Stomach (tissue), 9 donors: ENCODE results near the gene C1orf185. TPM values are rescaled to one million over a fixed set of nuclear protein-coding genes. Genes with fewer than 3 reads are reported as not detected.
"Not testable (repeated sequence)": the region's sequence is repeated elsewhere in the genome, so short reads cannot be mapped to it uniquely, and the experiment has no call there.

ENCODE experiments used
- DNase-seq, 2 donors: peaks; one replicate each; pipeline versions ENCODE4 v3.0.0 to v3.0.0-alpha.2; 2013 to 2019
- H3K27ac ChIP-seq, 5 donors: fragments of 200-600 bp in 4 of 5; sonication (generic) in 4 of 5; one replicate each; pipeline ENCODE4 v1.5.1; 2013 to 2019; ENCODE audit warnings: mild to moderate bottlenecking in 1 of 5, moderate library complexity in 1 of 5
- H3K27me3 ChIP-seq, 3 donors: fragments of 200-600 bp; sonication (generic); one replicate each; pipeline ENCODE4 v1.5.1; 2017 to 2019; ENCODE audit warnings: mixed run types in 1 of 3
- H3K36me3 ChIP-seq, 4 donors: fragments of 200-600 bp; sonication (generic); 1 replicate in 3 of 4; 2 replicates in 1 of 4; pipeline ENCODE4 v1.5.1; 2016 to 2019
- H3K4me1 ChIP-seq, 4 donors: fragments of 200-600 bp; sonication (generic); one replicate each; pipeline ENCODE4 v1.5.1; 2016 to 2019
- H3K4me3 ChIP-seq, 4 donors: fragments of 200-600 bp; sonication (generic) in 3 of 4; one replicate each; pipeline ENCODE4 v1.5.1; 2016 to 2019; ENCODE audit warnings: mild to moderate bottlenecking in 1 of 4
- H3K9me3 ChIP-seq, 4 donors: fragments of 200-600 bp; sonication (generic); one replicate each; pipeline ENCODE4 v1.5.1; 2016 to 2019
- EP300 ChIP-seq: sonication (generic); formaldehyde crosslinking; IDR thresholded peaks from one replicate; pipeline ENCODE4 v1.6.1; 2017; ENCODE audit warnings: antibody characterized with exemption
- POLR2A ChIP-seq, 4 donors: fragments of 450-650 bp; IDR thresholded peaks; one replicate each; pipeline ENCODE4 v1.6.1; 2016; ENCODE audit warnings: antibody characterized with exemption in 4 of 4, control low read depth in 2 of 4, mild to moderate bottlenecking in 1 of 4, moderate library complexity in 1 of 4
- POLR2AphosphoS5 ChIP-seq, 3 donors: sonication (generic); formaldehyde crosslinking; IDR thresholded peaks; one replicate each; pipeline ENCODE4 v1.6.1; 2016; ENCODE audit warnings: antibody characterized with exemption in 3 of 3
- WGBS, 5 donors: extraction: QIAGEN DNeasy Blood & Tissue Kit in 3 of 5; methylation state at CpG; one replicate each; pipeline versions ENCODE4 v1.1.5 to v1.1.7; 2013 to 2018; 5-methylcytosine and 5-hydroxymethylcytosine counted together
- intact Hi-C: fragments of 100-400 bp; cut with DNase I; formaldehyde crosslinking; loops from one replicate; pipeline ENCODE4 v1.15.1; 2023; ENCODE audit warnings: low total_unique reads
- polyA plus RNA-seq, 3 donors: library from polyadenylated mRNA; stranded (reverse); fragments of 200-250 nt; gene quantifications; one replicate each; pipeline ENCODE4 v1.2.3, GENCODE V29; 2013
- total RNA-seq, 5 donors: library from RNA; depleted of rRNA; stranded (reverse); fragments of >200 nt; gene quantifications; one replicate each; pipeline versions ENCODE4 v1.1.0 to v1.2.3, GENCODE V29; 2014 to 2016
- TF ChIP-seq, protein P1 (sequence below), 7 experiments: fragments of 450-650 bp in 4 of 7; fragments of 200-600 bp in 3 of 7; sonication (generic) in 3 of 7; IDR thresholded peaks; one replicate each; pipeline ENCODE4 v1.5.1; 2016 to 2019; ENCODE audit warnings: antibody characterized with exemption in 7 of 7, control low read depth in 2 of 7, mild to moderate bottlenecking in 1 of 7
- donor health status: healthy with polysubstance abuse.
- donor health status: Bipolar disorder and iron deficiency.
- donor health status: healthy.

C1orf185 gene
- total and polyA plus RNA-seq, 8 donors, result not detected

DNA sequence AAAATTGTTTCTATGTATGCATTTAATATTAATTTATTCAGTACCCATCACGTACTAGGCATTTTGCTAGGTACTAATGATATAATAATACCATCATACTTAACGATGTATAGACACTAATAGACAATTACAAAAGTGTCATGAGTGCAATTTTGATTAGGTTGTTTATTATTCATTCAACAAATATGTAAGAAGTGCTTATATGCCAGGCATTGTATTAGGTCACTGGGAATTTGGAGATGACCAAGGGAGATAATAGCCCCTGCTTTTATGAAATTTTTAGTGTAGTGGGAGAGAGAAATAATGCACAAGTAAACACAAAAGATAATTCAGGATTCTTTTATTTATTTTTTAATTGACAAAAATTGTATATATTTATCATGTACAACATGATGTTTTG lies 18.6 kb downstream of the C1orf185 start:
- H3K27ac ChIP-seq, result no peak overlapping the region
- no peak for DNase-seq
- H3K4me3 ChIP-seq, result no peak overlapping the region
- TF ChIP-seq EP300 (no peak), POLR2AphosphoS5 (IDR thresholded peaks at IDR 0.05) (no peak), POLR2A (IDR thresholded peaks at IDR 0.05) (no peak)
- TF ChIP-seq, protein P1, sequence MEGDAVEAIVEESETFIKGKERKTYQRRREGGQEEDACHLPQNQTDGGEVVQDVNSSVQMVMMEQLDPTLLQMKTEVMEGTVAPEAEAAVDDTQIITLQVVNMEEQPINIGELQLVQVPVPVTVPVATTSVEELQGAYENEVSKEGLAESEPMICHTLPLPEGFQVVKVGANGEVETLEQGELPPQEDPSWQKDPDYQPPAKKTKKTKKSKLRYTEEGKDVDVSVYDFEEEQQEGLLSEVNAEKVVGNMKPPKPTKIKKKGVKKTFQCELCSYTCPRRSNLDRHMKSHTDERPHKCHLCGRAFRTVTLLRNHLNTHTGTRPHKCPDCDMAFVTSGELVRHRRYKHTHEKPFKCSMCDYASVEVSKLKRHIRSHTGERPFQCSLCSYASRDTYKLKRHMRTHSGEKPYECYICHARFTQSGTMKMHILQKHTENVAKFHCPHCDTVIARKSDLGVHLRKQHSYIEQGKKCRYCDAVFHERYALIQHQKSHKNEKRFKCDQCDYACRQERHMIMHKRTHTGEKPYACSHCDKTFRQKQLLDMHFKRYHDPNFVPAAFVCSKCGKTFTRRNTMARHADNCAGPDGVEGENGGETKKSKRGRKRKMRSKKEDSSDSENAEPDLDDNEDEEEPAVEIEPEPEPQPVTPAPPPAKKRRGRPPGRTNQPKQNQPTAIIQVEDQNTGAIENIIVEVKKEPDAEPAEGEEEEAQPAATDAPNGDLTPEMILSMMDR (IDR thresholded peaks at IDR 0.05), result no peak
- H3K4me1 ChIP-seq, result no peaks in the 10 kb centered on the region
- H3K36me3 ChIP-seq, result no peaks in the 10 kb centered on the region
- H3K9me3 ChIP-seq, result no peaks in the 10 kb centered on the region
- WGBS, 5 donors, result 75 to 86% (median 82%) methylated on average over 2 of the region's 2 CpGs
- intact Hi-C loops, result no loop called here
- H3K27me3 ChIP-seq, result no peaks in the 10 kb centered on the region

DNA sequence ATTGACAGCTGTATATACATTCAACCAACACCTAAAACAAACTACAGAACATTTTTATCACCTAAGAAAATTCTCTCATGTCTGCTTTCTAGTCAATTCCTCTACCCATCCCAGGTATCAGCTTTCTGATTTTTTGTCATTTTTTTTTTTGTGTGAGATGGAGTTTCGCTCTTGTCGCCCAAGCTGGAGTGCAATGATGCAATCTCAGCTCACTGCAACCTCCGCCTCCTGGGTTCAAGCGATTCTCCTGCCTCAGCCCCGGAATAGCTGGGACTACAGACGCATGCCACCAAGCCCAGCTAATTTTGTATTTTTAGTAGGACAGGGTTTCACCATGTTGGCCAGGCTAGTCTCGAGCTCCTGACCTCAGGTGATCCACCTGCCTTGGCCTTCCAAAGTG lies 25.1 kb downstream of the C1orf185 start:
- DNase-seq, H3K36me3 ChIP-seq, H3K4me3 ChIP-seq, H3K27ac ChIP-seq, intact Hi-C loops, H3K27me3 ChIP-seq, H3K4me1 ChIP-seq, H3K9me3 ChIP-seq: not testable (repeated sequence)
- WGBS, 5 donors, result 88 to 93% (median 90%) methylated on average over 7 of the region's 7 CpGs

DNA sequence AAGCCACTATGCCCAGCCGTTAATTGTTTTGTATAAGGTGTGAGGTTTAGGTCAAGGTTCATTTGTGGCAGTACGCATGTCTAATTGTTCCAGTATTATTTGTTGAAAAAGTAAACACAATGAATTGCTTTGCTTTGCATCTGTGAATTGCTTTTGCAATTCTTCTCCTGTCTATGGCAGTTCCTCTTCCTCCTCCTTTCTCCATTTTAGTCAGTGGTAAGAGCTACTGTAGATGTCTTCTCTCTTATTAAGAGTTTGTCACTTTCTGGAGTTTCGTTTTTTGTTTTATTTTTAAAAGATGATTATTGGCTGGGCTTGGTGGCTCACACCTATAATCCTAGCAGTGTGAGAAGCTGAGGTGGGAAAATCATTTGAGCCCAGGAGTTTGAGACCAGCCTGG lies 29.2 kb downstream of the C1orf185 start:
- Histone ChIP-seq H3K4me1 (no peaks in the 10 kb centered on the region), H3K4me3 (no peak overlapping the region), H3K36me3 (no peaks in the 10 kb centered on the region), H3K27ac (no peak overlapping the region), H3K9me3 (peaks cover 6 to 46% (median 29%) of the 10 kb centered on the region in 4 donors), H3K27me3 (no peaks in the 10 kb centered on the region)
- WGBS, 5 donors, result 47 to 59% (median 54%) methylated on average over 3 of the region's 3 CpGs
- no peak for TF ChIP-seq POLR2AphosphoS5 (IDR thresholded peaks at IDR 0.05)
- TF ChIP-seq EP300, result no peak
- no peak for TF ChIP-seq POLR2A (IDR thresholded peaks at IDR 0.05)
- TF ChIP-seq, protein P1 (IDR thresholded peaks at IDR 0.05), result no peak
- intact Hi-C loops, result no loop called here
- DNase-seq, result no peak

DNA sequence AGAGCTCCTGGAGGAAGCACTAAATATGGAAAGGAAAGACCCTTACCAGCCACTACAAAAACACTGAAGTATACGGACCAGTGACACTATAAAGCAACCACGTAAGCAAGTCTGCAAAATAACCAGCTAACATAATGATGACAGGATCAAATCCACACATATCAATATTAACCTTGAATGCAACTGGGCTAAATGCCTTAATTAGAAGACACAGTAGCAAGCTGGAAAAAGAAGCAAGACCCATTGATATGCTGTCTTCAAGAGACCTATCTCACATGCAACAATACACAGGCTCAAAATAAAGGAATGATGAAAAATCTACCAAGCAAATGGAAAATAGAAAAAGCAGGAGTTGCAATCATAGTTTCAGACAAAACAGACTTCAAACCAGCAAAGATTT lies 31.0 kb downstream of the C1orf185 start:
- H3K4me3 ChIP-seq, result no peak overlapping the region
- intact Hi-C loops, result no loop called here
- no peak for DNase-seq
- peaks cover 6 to 46% (median 29%) of the 10 kb centered on the region in 4 donors for H3K9me3 ChIP-seq
- WGBS, 5 donors, result 91 to 95% (median 92%) methylated on average over 2 of the region's 2 CpGs
- H3K27ac ChIP-seq, result no peak overlapping the region
- H3K27me3 ChIP-seq, result no peaks in the 10 kb centered on the region
- H3K36me3 ChIP-seq, result no peaks in the 10 kb centered on the region
- H3K4me1 ChIP-seq, result no peaks in the 10 kb centered on the region
- TF ChIP-seq POLR2A (IDR thresholded peaks at IDR 0.05) (no peak), POLR2AphosphoS5 (IDR thresholded peaks at IDR 0.05) (no peak), EP300 (no peak)
- TF ChIP-seq, protein P1 (IDR thresholded peaks at IDR 0.05), result no peak

DNA sequence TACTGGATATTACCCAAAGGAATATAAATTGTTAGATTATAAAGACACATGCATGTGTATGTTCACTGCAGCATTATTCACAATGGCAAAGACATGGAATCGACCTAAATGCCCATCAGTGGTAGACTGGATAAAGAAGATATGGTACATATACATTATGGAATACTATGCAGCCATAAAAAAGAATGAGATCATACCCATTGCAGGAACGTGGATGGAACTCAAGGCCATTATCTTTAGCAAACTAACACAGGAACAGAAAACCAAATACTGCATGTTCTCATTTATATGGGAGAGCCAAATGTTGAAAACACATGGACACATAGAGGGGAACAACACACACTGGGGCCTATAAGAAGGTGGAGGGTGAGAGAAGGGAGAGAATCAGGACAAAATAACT lies 35.7 kb downstream of the C1orf185 start:
- intact Hi-C loops, H3K4me1 ChIP-seq, H3K4me3 ChIP-seq, H3K27me3 ChIP-seq, H3K27ac ChIP-seq, H3K36me3 ChIP-seq, DNase-seq: not testable (repeated sequence)
- H3K9me3 ChIP-seq, result peaks cover 4 to 34% (median 19%) of the 10 kb centered on the region in 4 donors
- 29 to 49% (median 38%) methylated on average over 2 of the region's 2 CpGs for WGBS, 5 donors
